Measurements from ENCODE around the gene SH3RF3. TPM values are rescaled to one million over a fixed set of nuclear protein-coding genes. Genes with fewer than 3 reads are reported as not detected.

Gene SH3RF3
- polyA plus RNA-seq, 1 donor: 5.0 TPM

- no peak for DNase-seq
Observed at GRCh38 chr2:109288544-109289368, 159.8 kb downstream of the SH3RF3 start.

GRCh38 chr2:109289504-109290222 lies 160.7 kb downstream of the SH3RF3 start:
- no peak for DNase-seq

DNA sequence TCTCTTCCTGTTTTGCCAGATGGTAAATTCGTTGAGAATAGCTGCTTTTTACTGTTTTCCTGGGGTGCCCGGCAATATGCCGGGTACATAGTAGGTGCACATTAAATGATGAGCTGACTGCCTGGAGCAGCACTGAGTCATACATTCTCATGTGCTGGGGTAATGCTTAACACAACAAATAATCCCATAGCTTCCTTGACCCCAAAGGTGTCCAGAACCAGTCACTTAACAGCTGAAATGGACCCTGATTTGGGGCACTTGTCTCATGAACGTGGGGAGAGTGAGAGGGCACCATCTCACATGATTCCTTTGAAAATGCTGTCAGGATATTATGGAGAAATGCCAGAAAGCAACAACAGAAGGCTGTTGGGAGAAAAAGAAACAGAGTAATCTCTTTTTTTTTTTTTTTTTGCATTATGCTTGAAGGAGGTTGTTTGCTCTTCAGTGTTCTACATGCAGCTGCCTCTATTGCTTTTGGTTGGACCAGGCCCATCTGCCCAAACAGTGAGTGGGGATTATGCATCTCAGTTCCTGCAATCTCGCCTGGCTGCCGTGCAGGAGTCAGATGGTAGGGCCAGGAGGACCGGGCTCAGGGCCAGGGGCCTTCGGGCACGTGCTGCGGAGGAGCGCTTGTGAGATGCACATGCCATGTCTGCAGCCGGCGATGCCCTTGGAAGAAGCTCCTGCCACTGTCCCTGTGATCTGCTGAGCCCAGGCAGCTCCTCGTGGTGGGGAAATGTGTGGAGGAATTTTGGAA lies 162.1 kb downstream of the SH3RF3 start:
- DNase-seq: no peak

DNA sequence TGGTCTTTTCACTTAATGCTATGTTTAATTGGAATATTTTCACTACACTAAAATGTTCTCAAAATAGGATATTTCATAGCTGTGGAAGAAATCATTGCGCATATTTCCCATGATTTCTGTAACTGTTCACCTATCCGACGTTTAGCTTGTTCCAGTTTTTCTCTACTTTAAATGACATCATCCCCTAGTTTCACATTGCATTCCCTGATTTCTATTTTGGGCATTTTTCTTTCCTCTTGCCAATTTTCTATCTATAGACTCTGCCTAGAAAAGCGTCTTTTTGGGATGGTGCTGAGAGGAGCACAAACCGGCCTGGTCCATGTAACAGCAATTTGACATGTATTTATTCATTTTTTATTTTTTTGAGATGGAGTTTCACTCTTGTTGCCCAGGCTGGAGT lies 163.4 kb downstream of the SH3RF3 start:
- DNase-seq: no peak

GRCh38 chr2:109293663-109294062 lies 164.7 kb downstream of the SH3RF3 start:
- no peak for DNase-seq

DNA sequence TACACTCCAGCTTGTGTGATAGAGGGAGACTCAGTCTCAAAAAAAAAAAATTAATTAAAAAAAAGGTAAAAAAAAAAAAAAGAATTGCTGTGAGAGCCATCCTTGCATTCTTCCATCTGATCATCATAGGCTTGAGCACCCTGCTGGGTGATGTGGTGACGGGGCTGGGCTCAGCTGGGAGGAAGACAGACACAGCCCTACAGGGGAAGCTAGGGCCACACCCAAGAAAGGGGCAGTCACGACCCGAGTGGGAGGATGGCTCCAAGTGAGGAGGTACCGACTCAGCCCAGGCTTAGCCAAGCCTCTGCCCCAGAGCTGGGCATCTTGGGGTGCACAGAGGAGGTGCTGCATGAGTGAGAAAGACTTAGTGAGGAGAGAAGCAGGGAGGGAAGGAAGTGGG lies 165.5 kb downstream of the SH3RF3 start:
- DNase-seq: no peak

DNA sequence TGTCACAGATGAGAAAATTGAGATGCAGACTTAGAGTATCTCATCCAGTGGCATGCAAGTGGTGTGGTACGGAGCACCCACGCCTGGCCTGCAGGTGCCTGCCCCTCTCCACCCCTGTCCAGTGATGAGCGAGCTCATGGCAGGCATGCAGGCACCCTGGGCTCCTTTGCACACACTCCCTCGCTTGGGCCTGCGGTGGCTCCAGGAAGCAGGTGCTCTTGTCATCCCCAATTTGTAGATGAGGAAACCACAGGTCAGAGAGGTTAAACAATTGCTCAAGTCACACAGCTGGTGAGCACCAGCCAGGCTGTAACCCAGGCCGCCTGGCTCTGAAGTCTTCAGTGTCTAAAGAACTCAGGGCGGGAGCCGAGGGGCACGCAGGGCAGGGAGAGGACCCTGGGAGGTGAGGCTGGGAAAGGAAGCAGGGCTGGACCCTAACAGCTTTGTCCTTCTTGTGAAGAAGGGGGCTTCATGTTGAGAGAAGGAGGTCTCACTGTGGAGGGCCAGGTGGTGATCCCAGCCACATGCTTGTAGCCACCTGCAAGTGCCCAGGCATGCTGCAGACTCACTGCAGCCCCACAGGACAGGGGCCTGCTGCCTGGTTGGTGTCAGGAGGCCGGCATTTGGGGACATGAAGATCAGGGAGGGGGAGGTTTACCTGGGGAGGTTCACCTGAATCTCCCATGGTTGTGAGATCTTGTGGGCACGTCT lies 166.2 kb downstream of the SH3RF3 start:
- no peak for DNase-seq

DNA sequence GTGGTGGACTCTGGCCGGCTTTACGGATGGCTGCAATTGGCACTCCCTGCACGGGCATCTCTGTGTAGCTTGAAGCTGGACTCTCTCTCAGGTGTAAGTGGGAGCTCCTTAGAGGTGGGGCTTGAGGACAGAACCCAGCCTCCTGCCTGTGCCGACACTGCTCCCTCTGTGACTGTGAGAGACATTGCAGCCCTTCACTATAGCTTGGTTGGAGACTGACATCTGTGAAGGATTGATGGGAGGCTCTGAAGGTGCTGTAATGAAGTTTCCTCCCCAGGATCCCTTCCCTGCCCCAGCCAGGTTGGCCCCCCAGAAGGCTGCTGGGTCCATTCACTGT lies 166.7 kb downstream of the SH3RF3 start:
- no peak for DNase-seq

- no peak for DNase-seq
Observed at GRCh38 chr2:109297566-109298490, 168.8 kb downstream of the SH3RF3 start.

- DNase-seq: no peak
Observed at GRCh38 chr2:109298851-109299250, 169.8 kb downstream of the SH3RF3 start.

DNA sequence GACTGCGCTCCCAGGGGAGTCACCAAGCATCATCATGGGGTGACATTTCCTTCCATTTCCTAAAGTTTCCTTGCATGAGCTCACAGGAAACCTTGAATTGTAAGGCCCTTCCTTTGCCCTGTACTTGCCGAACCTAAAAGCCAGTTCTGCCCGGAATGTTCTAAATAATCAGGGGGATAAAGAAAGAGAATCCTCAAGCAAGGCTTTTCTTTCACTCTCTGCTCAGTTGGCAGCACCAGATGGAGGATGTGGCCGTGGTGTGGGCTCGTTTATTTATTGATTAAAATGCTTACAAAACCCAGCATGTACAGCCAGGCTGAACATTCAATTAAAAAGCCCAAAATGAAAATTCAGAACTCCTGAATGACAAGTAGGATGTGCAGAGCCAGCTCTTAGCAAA lies 170.5 kb downstream of the SH3RF3 start:
- DNase-seq: no peak

- DNase-seq: no peak
Observed at GRCh38 chr2:109300582-109300981, 171.6 kb downstream of the SH3RF3 start.

DNA sequence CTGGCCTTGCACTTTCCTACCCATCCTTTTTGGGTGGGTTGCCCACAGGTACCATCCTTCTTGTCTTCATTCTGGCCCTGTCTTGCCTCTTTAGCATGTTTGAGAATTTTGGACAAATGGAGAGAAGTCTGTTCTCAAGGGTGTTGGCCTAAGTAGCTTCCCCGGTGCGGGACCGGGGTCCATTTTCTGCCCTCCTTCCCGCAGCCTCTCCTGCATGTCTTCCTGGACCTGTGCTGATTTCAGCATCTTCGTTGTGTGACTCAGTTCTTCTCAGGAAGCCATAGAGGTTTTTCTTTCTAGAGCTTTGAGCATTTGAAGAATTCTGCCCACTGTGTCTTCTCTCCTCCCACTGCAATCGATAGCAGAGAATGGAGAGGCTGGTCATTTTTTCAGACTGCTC lies 172.7 kb downstream of the SH3RF3 start:
- DNase-seq: no peak

- DNase-seq: no peak
Observed at GRCh38 chr2:109302319-109302718, 173.3 kb downstream of the SH3RF3 start.

GRCh38 chr2:109304242-109304641 lies 175.2 kb downstream of the SH3RF3 start:
- no peak for DNase-seq

DNA sequence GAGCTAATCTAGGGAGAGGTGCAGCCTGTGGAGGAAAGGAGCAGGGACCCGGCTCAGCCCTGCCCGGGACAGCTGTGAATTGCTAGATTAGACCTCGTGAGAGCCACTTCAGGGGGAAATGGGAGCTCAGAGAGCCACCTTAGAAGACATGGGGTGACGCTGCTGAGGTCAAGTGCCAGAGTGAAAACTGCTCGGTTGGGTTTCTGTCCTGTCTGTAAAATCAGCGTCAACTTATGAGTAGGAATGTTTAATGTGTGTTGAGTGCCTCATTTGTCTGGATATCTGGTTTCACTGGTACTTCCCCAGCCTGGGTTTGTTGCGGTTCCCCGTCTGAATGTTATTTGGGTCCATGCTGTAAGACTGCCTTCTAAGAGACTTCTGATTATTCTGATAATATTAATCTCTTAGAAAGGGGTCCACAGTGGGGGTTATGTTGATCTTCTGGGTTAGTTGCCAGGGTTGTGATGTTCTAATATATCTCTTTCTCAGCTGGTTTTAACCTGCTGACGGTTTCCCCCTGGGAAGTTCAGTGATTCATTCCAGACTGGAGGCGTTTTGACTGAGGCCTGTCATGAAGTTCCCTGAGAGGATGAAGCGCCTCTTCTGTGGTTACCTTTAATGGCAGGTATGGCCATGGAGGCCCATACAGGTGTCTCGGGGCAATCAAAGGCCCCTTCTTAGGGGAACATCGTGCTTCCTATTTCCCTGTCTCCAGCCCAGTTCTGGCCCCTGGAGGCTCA lies 175.9 kb downstream of the SH3RF3 start:
- DNase-seq: no peak

DNA sequence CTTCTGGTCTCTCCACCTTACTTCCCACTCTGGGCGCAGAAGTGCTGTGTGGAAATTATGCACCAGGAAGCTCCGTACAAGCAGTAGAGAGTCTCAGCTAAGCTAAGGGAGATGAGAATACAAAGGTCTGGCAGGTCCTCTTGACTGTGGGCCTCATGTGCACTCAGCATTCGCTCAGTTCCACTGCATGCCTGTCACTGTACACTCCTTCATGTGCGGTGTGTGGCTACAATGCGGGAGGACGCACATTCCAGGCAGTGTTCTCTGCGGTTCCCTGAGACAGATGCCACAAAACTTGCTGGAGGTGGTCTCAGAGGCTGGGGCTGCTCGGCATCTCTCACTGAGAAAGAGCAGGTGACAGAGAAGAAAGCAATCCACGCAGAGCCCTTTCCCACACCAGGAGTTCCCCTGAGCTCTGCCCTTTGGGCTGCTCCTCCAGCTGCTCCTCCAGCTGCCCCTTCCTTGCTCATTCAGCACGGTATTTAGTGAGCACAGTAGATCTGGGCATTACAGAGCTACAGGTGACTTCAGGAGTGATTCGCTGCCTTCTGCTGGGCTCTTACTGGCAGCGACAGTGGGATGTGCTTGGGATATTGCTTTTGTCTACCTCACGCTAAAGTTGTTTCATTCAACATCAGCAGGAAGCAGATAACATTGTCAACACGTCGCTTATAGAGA lies 176.6 kb downstream of the SH3RF3 start:
- DNase-seq: no peak

DNA sequence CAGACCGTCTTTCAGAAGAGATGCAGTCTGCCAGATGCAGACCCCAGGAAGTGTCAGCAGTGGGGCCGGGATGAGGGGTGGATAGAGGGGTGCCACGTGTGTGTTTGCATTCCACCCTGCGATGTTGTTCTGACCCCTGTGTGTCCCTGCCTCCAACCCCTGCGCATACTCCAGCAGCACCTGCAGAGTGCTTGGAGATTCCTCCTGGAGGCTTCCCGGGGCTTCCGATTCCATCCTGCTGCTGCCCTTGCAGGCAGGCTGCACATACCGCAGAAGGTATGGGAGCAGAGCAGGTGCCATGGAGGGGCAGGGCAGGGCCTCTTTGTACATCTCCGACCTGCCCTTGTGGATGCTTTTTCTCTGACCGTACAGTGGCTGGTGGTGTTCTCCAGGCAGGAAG lies 177.2 kb downstream of the SH3RF3 start:
- DNase-seq: no peak

DNA sequence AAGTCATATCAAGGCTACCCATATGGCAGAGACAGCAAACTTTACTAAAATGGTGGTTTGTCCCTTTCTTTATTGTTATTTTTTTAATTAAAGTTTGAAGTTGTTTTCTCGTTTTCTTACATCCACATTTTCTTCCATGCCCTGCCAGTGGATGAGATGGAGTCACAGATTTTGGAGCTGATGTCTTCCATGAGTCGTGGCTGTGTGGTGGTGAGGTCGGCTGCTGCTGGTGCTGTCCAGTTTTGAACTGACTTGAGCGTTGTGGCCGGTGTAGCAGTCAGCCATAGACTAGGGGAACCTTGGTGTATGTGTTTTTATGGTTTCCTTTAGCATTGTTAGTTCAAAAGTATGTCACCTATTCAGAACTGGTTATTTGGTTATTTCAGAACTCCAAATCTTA lies 182.8 kb downstream of the SH3RF3 start:
- no peak for DNase-seq

GRCh38 chr2:109312902-109313301 lies 183.9 kb downstream of the SH3RF3 start:
- DNase-seq: no peak

Data from hindlimb muscle (tissue), 1 donor.